WTC11 (cell line): Measurements from ENCODE around the gene NCKAP5. TPM values are rescaled to one million over a fixed set of nuclear protein-coding genes. Genes with fewer than 3 reads are reported as not detected.
A peak's percentile ranks its signal among the peaks of the same experiment; 100 is the strongest.

ENCODE experiments used
- ATAC-seq: fragments of 200-7000 bp; cut with Tn5 transposase; 2 replicates; pipeline ENCODE4 v1.10.0; 2021; ENCODE audit warnings: mild to moderate bottlenecking, moderate library complexity
- CTCF ChIA-PET: fragments of 300-600 bp; sonication (Branson Sonifier 250); formaldehyde crosslinking; loops from one replicate; lab custom pipeline; 2021; ENCODE audit warnings: antibody characterized with exemption; lab: Charles Lee
- POLR2A ChIA-PET: fragments of 350-600 bp; sonication (Branson Sonifier 250); formaldehyde crosslinking; loops from one replicate; lab custom pipeline; 2021; ENCODE audit warnings: antibody characterized with exemption; lab: Charles Lee
- DNase-seq: peaks from one replicate; pipeline ENCODE4 v3.0.0; 2021; ENCODE audit warnings: low spot score
- H3K27ac Mint-ChIP-seq: 2 replicates; pipeline ENCODE4 v1.8.0; 2021; ENCODE audit warnings: mixed read lengths
- H3K27me3 Mint-ChIP-seq: 2 replicates; pipeline ENCODE4 v1.8.0; 2021; ENCODE audit warnings: low read depth, mild to moderate bottlenecking, moderate library complexity, mixed read lengths
- H3K36me3 Mint-ChIP-seq: 2 replicates; pipeline ENCODE4 v1.8.0; 2021; ENCODE audit warnings: mixed read lengths
- H3K4me1 Mint-ChIP-seq: 2 replicates; pipeline ENCODE4 v1.8.0; 2022; ENCODE audit warnings: mixed read lengths
- H3K4me3 Mint-ChIP-seq: 2 replicates; pipeline ENCODE4 v1.8.0; 2021; ENCODE audit warnings: mild to moderate bottlenecking, moderate library complexity, mixed read lengths
- H3K9me3 Mint-ChIP-seq: 2 replicates; pipeline ENCODE4 v1.8.0; 2021; ENCODE audit warnings: mixed read lengths
- CBFB ChIP-seq: sonication (generic); formaldehyde crosslinking; IDR thresholded peaks from 2 replicates; pipeline ENCODE4 v1.8.1; 2022; ENCODE audit warnings: mild to moderate bottlenecking, low read depth, missing genetic modification reagents
- ELF4 ChIP-seq: sonication (generic); formaldehyde crosslinking; IDR thresholded peaks from 2 replicates; pipeline ENCODE4 v1.8.1; 2022; ENCODE audit warnings: low read depth, mild to moderate bottlenecking, moderate library complexity, missing genetic modification reagents
- ESRRA ChIP-seq: sonication (generic); formaldehyde crosslinking; IDR thresholded peaks from 2 replicates; pipeline ENCODE4 v1.8.1; 2022; ENCODE audit warnings: mild to moderate bottlenecking, missing genetic modification reagents, borderline replicate concordance
- GRHL2 ChIP-seq: fragments of 250-450 bp; sonication (Bioruptor Pico); IDR thresholded peaks from 2 replicates; pipeline ENCODE4 v1.8.0; 2022; ENCODE audit warnings: mild to moderate bottlenecking, moderate library complexity; ENCODE audit not compliant: insufficient replicate concordance, severe bottlenecking
- KAT7 ChIP-seq: sonication (generic); formaldehyde crosslinking; IDR thresholded peaks from 2 replicates; pipeline ENCODE4 v1.8.1; 2023; ENCODE audit warnings: missing genetic modification reagents, mild to moderate bottlenecking, borderline replicate concordance
- NFATC4 ChIP-seq: fragments of 250-450 bp; sonication (Bioruptor Pico); IDR thresholded peaks from 2 replicates; pipeline ENCODE4 v1.9.0; 2021; ENCODE audit warnings: mild to moderate bottlenecking
- NFE2L1 ChIP-seq: sonication (generic); formaldehyde crosslinking; IDR thresholded peaks from 2 replicates; pipeline ENCODE4 v1.8.1; 2023; ENCODE audit warnings: missing genetic modification reagents
- OVOL2 ChIP-seq: fragments of 250-450 bp; sonication (Bioruptor Pico); IDR thresholded peaks from 2 replicates; pipeline ENCODE4 v1.9.0; 2021; ENCODE audit warnings: mild to moderate bottlenecking, borderline replicate concordance
- TEAD1 ChIP-seq: sonication (generic); formaldehyde crosslinking; IDR thresholded peaks from 2 replicates; pipeline ENCODE4 v1.8.0; 2022; ENCODE audit warnings: mild to moderate bottlenecking, missing genetic modification reagents
- TEAD4 ChIP-seq: sonication (generic); formaldehyde crosslinking; IDR thresholded peaks from 2 replicates; pipeline ENCODE4 v1.8.0; 2022; ENCODE audit warnings: mild to moderate bottlenecking, missing genetic modification reagents
- TP53 ChIP-seq: sonication (generic); formaldehyde crosslinking; IDR thresholded peaks from 2 replicates; pipeline ENCODE4 v1.8.1; 2023; ENCODE audit warnings: mild to moderate bottlenecking, missing genetic modification reagents
- ZNF416 ChIP-seq: fragments of 250-450 bp; sonication (Bioruptor Pico); IDR thresholded peaks from 2 replicates; pipeline ENCODE4 v1.9.0; 2021; ENCODE audit warnings: mild to moderate bottlenecking, inconsistent platforms
- total RNA-seq: library from RNA; stranded (reverse); gene quantifications from 3 replicates; pipeline ENCODE4 v1.2.3, GENCODE V29; 2021
- TF ChIP-seq, protein P1 (sequence below): fragments of 200-600 bp; IDR thresholded peaks from 2 replicates; pipeline ENCODE4 v1.8.0; 2022; ENCODE audit warnings: antibody characterized with exemption
- TF ChIP-seq, protein P2 (sequence below): sonication (generic); formaldehyde crosslinking; conservative IDR thresholded peaks from 2 replicates; pipeline ENCODE4 v1.8.1; 2023; ENCODE audit warnings: mild to moderate bottlenecking, low read depth, missing genetic modification reagents, moderate library complexity
- TF ChIP-seq, protein P3 (sequence below): sonication (generic); formaldehyde crosslinking; conservative IDR thresholded peaks from 2 replicates; pipeline ENCODE4 v1.8.1; 2022; ENCODE audit warnings: mild to moderate bottlenecking, missing genetic modification reagents
- TF ChIP-seq, protein P4 (sequence below): fragments of 250-450 bp; sonication (Bioruptor Pico); conservative IDR thresholded peaks from 2 replicates; pipeline ENCODE4 v1.9.0; 2021; ENCODE audit warnings: mild to moderate bottlenecking
- TF ChIP-seq, protein P5 (sequence below): sonication (generic); formaldehyde crosslinking; IDR thresholded peaks from 2 replicates; pipeline ENCODE4 v1.8.0; 2022; ENCODE audit warnings: missing genetic modification reagents
- TF ChIP-seq, protein P6 (sequence below): sonication (generic); formaldehyde crosslinking; IDR thresholded peaks from 2 replicates; pipeline ENCODE4 v1.8.1; 2022; ENCODE audit warnings: low read depth, mild to moderate bottlenecking, moderate library complexity, missing genetic modification reagents, borderline replicate concordance
- TF ChIP-seq, protein P7 (sequence below): fragments of 250-450 bp; sonication (Bioruptor Pico); IDR thresholded peaks from 2 replicates; pipeline ENCODE4 v1.9.0; 2021; ENCODE audit warnings: mild to moderate bottlenecking

NCKAP5 gene
- total RNA-seq, 1 experiment from 2014 or later, result 0.55 TPM

DNA sequence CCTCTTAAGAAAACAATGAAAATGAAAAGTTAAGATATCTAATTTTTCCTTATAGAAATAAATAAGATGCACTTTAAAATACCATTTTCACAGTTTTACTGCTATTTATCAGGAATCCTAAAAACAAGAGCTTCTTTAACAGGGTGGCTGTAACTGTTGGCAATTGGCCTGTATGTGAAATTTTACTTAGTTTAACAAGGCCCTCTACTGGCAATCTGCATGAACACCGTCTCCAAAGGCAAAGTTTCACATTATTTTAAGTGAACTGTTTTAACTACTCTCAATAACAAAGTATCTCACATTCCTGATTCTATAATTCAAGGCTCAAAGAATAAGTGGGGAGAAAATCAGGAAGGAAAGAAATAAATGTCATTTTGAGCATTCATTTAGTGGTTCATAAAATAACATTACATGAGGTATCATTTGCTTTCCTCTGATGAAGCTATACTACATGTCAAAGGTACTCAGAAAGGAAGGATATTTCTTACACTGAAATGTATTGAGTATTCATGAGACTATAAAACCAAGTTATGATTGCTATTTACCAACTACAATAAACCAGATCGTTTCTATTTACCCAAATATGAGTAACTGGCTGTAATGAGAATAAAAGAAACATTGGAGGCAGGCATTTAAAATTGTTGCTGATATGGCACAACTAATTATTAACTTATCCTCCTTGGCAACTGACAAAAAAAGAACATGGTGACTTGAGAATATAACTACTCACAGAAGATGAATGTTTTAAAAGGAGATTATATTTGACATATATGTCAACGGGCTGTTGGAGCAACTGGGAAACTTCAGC lies 7.0 kb downstream of the NCKAP5 start:
- no peak for TF ChIP-seq NFATC4 (CRISPR knock-in tag)
- TF ChIP-seq, protein P1, sequence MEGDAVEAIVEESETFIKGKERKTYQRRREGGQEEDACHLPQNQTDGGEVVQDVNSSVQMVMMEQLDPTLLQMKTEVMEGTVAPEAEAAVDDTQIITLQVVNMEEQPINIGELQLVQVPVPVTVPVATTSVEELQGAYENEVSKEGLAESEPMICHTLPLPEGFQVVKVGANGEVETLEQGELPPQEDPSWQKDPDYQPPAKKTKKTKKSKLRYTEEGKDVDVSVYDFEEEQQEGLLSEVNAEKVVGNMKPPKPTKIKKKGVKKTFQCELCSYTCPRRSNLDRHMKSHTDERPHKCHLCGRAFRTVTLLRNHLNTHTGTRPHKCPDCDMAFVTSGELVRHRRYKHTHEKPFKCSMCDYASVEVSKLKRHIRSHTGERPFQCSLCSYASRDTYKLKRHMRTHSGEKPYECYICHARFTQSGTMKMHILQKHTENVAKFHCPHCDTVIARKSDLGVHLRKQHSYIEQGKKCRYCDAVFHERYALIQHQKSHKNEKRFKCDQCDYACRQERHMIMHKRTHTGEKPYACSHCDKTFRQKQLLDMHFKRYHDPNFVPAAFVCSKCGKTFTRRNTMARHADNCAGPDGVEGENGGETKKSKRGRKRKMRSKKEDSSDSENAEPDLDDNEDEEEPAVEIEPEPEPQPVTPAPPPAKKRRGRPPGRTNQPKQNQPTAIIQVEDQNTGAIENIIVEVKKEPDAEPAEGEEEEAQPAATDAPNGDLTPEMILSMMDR, result 0 out of 2 replicates have a peak, but pooled peaks have one; percentile 23
- TF ChIP-seq, protein P2, sequence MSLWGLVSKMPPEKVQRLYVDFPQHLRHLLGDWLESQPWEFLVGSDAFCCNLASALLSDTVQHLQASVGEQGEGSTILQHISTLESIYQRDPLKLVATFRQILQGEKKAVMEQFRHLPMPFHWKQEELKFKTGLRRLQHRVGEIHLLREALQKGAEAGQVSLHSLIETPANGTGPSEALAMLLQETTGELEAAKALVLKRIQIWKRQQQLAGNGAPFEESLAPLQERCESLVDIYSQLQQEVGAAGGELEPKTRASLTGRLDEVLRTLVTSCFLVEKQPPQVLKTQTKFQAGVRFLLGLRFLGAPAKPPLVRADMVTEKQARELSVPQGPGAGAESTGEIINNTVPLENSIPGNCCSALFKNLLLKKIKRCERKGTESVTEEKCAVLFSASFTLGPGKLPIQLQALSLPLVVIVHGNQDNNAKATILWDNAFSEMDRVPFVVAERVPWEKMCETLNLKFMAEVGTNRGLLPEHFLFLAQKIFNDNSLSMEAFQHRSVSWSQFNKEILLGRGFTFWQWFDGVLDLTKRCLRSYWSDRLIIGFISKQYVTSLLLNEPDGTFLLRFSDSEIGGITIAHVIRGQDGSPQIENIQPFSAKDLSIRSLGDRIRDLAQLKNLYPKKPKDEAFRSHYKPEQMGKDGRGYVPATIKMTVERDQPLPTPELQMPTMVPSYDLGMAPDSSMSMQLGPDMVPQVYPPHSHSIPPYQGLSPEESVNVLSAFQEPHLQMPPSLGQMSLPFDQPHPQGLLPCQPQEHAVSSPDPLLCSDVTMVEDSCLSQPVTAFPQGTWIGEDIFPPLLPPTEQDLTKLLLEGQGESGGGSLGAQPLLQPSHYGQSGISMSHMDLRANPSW, result no peak
- TF ChIP-seq, all 79 proteins: peak for 1
- no peak overlapping the region for H3K27ac Mint-ChIP-seq
- peak; percentile 50; the same call in 1 of the 2 replicates for ATAC-seq
- ChIA-PET CTCF (interaction anchor here (0.7 to 3.2 kb wide), 13 partner anchors 10 to 296 kb away, joined by 3 to 48 read pairs (median 5); no protein-coding TSS in a partner anchor), POLR2A (no interaction called here)
- DNase-seq, result no peak
- no peaks in the 10 kb centered on the region for H3K4me1 Mint-ChIP-seq
- H3K9me3 Mint-ChIP-seq, result no peaks in the 10 kb centered on the region
- H3K4me3 Mint-ChIP-seq, result no peak overlapping the region
- H3K36me3 Mint-ChIP-seq, result no peaks in the 10 kb centered on the region
- H3K27me3 Mint-ChIP-seq, result no peaks in the 10 kb centered on the region; the same call in 1 of the 2 replicates

DNA sequence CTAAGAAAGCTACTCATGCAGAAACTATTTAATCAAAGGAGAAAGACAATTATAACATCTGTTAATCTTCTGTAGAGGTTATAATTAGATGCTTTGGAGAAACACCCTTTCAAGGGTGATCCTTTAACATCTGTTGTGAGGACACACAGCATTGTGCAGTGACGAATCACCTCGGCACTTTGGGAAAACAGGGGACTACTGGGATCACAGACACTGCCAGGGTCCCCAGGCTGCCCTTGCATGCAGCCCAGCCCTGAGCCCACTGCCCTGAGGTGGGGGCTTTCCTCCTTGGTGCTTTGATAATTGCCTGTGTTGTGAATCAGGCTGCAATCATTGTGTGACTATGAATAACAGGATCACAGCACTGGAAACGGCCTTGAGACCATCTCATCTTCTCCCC lies 10.6 kb downstream of the NCKAP5 start:
- CTCF ChIA-PET, result interaction anchor here (1.0 kb wide), 1 partner anchor 38 kb away, joined by 3 read pairs; no protein-coding TSS in a partner anchor

More for the DNA sequence above, 10.6 kb downstream of the NCKAP5 start:
- no peak for DNase-seq
- H3K27me3 Mint-ChIP-seq, result no peaks in the 10 kb centered on the region; the same call in 1 of the 2 replicates
- no peak overlapping the region for H3K4me3 Mint-ChIP-seq
- POLR2A ChIA-PET, result no interaction called here
- H3K9me3 Mint-ChIP-seq, result no peaks in the 10 kb centered on the region
- H3K27ac Mint-ChIP-seq, result no peak overlapping the region
- 0 out of 2 replicates have a peak, but pooled peaks cover 5% of the 10 kb centered on the region for H3K4me1 Mint-ChIP-seq
- ATAC-seq, result no peak
- no peaks in the 10 kb centered on the region for H3K36me3 Mint-ChIP-seq
- TF ChIP-seq TP53, result no peak
- TF ChIP-seq, protein P3, sequence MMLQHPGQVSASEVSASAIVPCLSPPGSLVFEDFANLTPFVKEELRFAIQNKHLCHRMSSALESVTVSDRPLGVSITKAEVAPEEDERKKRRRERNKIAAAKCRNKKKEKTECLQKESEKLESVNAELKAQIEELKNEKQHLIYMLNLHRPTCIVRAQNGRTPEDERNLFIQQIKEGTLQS (CRISPR knock-in tag), result no peak
- TF ChIP-seq KAT7 (CRISPR knock-in tag), result no peak
- TF ChIP-seq, protein P4, sequence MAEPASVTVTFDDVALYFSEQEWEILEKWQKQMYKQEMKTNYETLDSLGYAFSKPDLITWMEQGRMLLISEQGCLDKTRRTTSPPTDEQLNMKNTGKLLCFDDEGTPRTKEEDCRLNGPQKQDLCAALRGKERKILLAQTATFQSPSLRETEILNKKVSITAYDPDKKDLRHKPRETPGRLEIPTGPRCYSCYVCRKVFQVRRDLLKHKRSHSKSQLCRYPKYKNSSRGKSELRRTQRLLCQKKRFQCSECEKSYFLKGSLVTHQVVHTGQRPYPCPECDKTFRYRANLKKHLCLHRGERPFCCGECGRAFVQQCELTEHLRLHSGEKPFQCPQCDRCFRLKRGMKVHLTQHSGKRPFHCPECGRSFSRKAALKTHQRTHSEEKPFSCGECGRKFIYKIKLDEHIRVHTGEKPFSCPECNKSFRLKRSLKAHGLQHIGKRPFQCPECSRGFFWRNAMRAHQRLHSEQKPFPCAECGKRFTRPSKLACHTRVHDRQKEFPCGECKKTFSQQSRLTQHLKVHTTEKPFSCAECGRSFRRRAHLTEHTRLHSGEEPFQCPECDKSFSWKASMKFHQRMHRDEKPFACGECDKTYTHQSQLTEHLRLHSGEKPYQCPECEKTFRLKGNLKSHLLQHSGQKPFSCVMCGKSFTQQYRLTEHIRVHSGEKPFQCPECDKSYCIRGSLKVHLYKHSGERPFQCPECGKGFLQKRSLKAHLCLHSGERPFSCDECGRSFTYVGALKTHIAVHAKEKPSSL (CRISPR knock-in tag), result no peak
- TF ChIP-seq TEAD1 (CRISPR knock-in tag), result no peak
- no peak for TF ChIP-seq ELF4 (CRISPR knock-in tag)
- no peak for TF ChIP-seq NFE2L1 (CRISPR knock-in tag)
- no peak for TF ChIP-seq GRHL2 (CRISPR knock-in tag)
- TF ChIP-seq, protein P5, sequence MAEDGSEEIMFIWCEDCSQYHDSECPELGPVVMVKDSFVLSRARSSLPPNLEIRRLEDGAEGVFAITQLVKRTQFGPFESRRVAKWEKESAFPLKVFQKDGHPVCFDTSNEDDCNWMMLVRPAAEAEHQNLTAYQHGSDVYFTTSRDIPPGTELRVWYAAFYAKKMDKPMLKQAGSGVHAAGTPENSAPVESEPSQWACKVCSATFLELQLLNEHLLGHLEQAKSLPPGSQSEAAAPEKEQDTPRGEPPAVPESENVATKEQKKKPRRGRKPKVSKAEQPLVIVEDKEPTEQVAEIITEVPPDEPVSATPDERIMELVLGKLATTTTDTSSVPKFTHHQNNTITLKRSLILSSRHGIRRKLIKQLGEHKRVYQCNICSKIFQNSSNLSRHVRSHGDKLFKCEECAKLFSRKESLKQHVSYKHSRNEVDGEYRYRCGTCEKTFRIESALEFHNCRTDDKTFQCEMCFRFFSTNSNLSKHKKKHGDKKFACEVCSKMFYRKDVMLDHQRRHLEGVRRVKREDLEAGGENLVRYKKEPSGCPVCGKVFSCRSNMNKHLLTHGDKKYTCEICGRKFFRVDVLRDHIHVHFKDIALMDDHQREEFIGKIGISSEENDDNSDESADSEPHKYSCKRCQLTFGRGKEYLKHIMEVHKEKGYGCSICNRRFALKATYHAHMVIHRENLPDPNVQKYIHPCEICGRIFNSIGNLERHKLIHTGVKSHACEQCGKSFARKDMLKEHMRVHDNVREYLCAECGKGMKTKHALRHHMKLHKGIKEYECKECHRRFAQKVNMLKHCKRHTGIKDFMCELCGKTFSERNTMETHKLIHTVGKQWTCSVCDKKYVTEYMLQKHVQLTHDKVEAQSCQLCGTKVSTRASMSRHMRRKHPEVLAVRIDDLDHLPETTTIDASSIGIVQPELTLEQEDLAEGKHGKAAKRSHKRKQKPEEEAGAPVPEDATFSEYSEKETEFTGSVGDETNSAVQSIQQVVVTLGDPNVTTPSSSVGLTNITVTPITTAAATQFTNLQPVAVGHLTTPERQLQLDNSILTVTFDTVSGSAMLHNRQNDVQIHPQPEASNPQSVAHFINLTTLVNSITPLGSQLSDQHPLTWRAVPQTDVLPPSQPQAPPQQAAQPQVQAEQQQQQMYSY, result no peak
- TF ChIP-seq, protein P6, sequence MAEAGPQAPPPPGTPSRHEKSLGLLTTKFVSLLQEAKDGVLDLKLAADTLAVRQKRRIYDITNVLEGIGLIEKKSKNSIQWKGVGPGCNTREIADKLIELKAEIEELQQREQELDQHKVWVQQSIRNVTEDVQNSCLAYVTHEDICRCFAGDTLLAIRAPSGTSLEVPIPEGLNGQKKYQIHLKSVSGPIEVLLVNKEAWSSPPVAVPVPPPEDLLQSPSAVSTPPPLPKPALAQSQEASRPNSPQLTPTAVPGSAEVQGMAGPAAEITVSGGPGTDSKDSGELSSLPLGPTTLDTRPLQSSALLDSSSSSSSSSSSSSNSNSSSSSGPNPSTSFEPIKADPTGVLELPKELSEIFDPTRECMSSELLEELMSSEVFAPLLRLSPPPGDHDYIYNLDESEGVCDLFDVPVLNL (CRISPR knock-in tag), result no peak
- TF ChIP-seq, protein P7, sequence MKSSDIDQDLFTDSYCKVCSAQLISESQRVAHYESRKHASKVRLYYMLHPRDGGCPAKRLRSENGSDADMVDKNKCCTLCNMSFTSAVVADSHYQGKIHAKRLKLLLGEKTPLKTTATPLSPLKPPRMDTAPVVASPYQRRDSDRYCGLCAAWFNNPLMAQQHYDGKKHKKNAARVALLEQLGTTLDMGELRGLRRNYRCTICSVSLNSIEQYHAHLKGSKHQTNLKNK, result no peak
- TF ChIP-seq CBFB (CRISPR knock-in tag), result no peak
- TF ChIP-seq TEAD4 (CRISPR knock-in tag), result no peak
- TF ChIP-seq OVOL2, result no peak
- TF ChIP-seq ZNF416 (CRISPR knock-in tag), result no peak
- TF ChIP-seq ESRRA (CRISPR knock-in tag), result no peak
